NCI-H2171 (cell line): ENCODE results near the gene NCOA4.
"Not testable (repeated sequence)": the region's sequence is repeated elsewhere in the genome, so short reads cannot be mapped to it uniquely, and the experiment has no call there.

Source experiments
- DNase-seq: peaks from one replicate; lab custom pipeline; 2025; lab: John Stamatoyannopoulos, UW

Gene NCOA4

GRCh38 chr10:46030091-46030937 is at the start of gene NCOA4:
NCOA4 (minus strand) TSS chr10:46030623; CDS start chr10:46016680, 13,943 bp downstream.
- DNase-seq: peak; percentile 86

- DNase-seq: no peak
These were observed 49.6 kb upstream of the NCOA4 start for GRCh38 chr10:46079831-46080585.

GRCh38 chr10:46077731-46078413 is 47.4 kb upstream of the NCOA4 start:
- no peak for DNase-seq

GRCh38 chr10:46077141-46077554 is 46.7 kb upstream of the NCOA4 start:
- DNase-seq: no peak

- DNase-seq: no peak
These were observed 45.4 kb upstream of the NCOA4 start for GRCh38 chr10:46075869-46076268.

- DNase-seq: no peak
These were observed 43.9 kb upstream of the NCOA4 start for GRCh38 chr10:46074196-46074946.

GRCh38 chr10:46073564-46073963 is 43.1 kb upstream of the NCOA4 start:
- no peak for DNase-seq

GRCh38 chr10:46070749-46071148 is 40.3 kb upstream of the NCOA4 start:
- no peak for DNase-seq

GRCh38 chr10:46069771-46070463 is 39.5 kb upstream of the NCOA4 start:
- no peak for DNase-seq

GRCh38 chr10:46068905-46069304 is 38.5 kb upstream of the NCOA4 start:
- DNase-seq: no peak

GRCh38 chr10:46068117-46068516 is 37.7 kb upstream of the NCOA4 start:
- DNase-seq: no peak

GRCh38 chr10:46064269-46064817 is 33.9 kb upstream of the NCOA4 start:
- no peak for DNase-seq

- no peak for DNase-seq
These were observed 32.5 kb upstream of the NCOA4 start for GRCh38 chr10:46062723-46063428.

- no peak for DNase-seq
These were observed 30.3 kb upstream of the NCOA4 start for GRCh38 chr10:46060706-46061105.

- not testable (repeated sequence) for DNase-seq
These were observed 27.5 kb upstream of the NCOA4 start for GRCh38 chr10:46057927-46058326.

GRCh38 chr10:46057038-46057437 is 26.6 kb upstream of the NCOA4 start:
- DNase-seq: no peak

- DNase-seq: no peak
These were observed 25.3 kb upstream of the NCOA4 start for GRCh38 chr10:46055771-46056170.

- DNase-seq: no peak
These were observed 23.4 kb upstream of the NCOA4 start for GRCh38 chr10:46053534-46054434.

- no peak for DNase-seq
These were observed 22.5 kb upstream of the NCOA4 start for GRCh38 chr10:46052791-46053375.
